Fibroblast of skin of right biceps (primary cell): Measurements from ENCODE around the gene S100A10.

Experiments
- DNase-seq: peaks from one replicate; pipeline ENCODE4 v3.0.0-alpha.2; 2013

S100A10 gene

DNA sequence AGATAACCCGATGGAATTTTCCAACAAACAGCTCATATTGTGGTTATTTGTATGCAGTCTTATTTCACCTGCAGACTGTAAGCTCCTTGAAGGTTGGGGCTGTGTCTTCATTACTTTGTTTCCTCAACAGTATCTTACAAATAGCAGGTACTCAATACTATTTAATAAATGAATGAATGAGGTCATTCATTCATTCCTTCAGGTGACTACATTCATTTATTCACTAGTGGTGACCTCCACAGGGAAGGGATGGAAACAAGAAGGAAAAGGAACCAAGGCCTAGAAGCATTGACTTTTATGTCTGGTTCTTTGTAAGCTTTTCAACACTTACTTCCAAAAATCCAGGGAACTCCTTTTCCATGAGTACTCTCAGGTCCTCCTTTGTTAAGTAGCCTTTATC, 7.9 kb downstream of the S100A10 start:
- no peak for DNase-seq

- DNase-seq, result no peak
Measured at GRCh38 chr1:151985270-151985669, 8.4 kb downstream of the S100A10 start.

DNA sequence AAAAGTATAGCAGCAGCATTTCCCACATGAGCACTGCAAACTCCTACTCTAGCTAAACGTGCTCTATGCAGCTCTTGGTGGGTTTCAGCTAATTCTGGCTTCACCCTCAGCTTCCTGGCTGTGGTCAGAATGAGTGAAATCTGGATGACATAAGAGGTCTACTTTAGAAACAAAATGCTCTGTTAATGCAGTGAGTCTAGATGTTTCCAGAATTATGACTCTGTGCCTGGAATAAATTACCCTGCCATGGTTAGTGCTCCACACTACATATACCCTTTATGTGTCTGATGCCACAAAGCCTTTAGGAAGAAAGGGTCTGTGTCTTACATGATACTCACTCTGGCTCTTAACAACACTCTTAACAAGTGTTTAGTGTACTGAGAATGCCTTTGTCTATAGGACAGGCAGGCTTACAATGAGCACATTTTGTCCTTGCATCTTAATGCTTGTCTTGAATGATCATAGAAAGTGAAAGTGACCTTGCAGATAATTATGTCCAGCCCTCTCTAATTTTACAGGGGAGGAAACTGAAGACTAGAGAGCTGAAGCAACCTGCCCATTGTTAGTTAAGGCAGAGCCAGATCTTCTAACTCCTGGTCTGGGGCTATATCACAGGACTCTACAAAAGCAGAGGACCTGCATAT, 9.2 kb downstream of the S100A10 start:
- peak; percentile 63 for DNase-seq

DNA sequence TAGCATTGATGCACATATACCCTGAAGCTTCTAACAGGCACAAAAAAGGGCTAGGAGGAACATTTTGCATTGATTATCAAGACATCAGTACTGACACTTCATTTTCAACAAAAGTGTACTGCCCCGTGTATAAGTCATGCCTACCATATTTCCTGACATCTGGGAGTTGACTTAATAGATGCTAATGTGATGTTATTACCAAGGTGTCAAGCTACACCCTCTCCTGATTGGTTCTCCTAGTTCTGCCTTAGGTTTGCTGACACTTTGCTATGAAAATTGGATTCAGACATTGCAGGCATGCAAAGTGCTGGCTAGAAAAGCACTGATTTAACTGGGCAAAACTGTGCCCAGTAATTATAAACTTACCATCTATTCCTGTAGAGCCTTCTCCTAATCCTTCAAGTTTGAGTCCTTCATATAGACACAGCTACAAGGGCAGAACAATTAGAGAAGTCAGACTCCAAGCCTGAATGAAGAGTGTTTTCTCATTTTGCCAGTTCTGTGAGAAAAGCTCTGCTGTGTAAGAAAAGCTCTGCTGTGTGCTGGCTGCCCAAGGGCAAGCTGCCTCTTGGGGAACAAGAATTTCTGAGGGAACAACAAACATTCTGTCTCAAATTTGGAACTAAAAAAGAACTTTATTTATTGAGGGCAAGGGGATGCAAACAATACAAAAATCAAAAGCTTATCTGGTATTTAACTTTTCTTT, 11.2 kb downstream of the S100A10 start:
- DNase-seq, result no peak

DNA sequence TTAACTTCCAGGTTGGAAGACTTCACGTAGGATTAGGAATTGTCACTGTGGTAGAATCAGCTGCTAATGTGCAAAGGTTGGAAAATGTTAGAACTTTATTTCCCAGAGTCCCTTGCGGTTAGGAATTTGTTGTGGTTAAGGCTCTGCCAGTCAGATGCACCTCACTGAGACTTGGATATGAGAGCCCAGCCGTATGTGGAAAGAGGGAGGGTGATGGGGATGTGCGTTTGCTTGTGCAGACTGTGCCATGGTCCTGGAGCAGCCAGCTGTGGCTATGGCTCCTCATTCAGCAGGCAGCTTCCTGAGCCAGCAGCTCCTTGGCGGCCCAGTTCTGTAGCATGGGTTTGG, 12.5 kb downstream of the S100A10 start:
- DNase-seq, result no peak

DNA sequence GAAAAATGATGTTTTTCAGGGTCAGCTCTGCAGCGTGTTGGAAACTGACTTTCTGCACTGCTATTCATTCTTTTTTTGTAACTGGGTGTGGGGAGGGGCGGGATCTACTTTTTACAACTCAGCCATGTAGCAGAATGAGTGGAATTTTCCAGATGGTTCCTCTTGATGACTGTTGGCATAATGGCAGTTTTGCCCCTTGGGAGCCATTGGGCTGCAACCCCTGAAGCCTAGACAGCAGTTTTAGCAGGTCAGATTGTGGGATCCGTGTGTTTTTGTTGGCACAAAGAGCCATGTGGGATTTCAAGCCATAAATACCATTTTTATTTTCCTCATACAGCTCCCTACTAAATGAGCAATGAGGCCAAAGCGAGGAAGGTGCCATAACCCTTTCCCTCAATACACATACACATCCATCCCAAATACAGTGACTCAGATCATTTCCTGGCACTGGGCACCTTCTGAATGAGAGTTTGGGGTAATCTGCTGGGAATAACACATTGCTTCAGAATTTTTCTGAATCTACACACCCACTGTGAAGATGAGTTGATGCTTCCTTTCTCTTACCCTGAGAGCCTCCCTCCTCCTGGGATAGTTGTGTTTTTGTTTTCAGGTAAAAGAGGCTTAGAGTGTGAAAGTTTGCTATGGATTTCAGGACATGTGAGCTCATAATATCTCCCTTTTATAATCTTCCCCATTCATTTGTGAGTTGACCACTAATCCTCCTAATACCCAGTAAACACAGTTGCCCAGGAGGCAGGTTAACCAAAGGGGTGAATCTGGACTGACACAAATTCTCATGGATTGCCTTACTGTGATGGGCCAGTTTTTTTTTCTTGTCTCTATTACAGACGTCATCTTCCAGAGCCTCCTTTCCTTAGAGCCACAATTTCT, 13.1 kb downstream of the S100A10 start:
- DNase-seq, result peak; percentile 92

DNA sequence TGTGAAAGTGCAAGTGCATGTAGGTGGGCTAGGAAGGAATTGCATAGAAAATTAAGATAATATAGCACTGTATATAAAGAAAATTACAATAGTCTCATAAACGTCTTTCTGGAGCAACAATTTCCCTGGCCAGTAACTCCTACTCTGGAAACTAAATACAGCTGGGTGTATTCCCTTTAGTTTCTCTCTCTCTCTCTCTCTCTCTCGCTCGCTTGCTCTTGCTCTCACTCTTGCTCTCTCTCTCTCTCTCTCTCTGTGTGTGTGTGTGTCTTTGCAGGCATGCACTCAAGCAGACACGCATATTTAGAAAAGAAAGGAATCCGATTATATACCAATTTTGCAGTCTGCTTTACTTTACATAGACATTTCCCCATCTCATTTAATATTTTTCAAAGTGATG, 14.7 kb downstream of the S100A10 start:
- DNase-seq, result no peak

- DNase-seq, result no peak
Measured at GRCh38 chr1:151977662-151978230, 15.9 kb downstream of the S100A10 start.

- DNase-seq, result peak; percentile 77
Measured at GRCh38 chr1:151976858-151977257, 16.8 kb downstream of the S100A10 start.

DNA sequence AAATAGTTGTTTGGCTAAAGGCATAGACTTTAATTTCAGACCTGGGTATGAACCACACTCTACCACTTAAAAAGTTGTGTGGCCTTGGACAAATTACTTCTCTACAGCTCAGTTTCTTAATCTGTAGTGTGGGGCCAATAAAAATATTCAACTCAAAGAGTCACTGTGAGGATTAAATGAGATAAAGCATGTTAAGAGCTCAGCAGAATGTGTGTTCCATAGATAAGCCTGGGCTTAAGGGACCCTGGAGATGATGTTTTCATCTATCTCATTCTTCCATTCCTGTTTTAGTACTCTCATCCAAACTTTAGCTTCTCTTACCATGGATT, 17.7 kb downstream of the S100A10 start:
- no peak for DNase-seq

DNA sequence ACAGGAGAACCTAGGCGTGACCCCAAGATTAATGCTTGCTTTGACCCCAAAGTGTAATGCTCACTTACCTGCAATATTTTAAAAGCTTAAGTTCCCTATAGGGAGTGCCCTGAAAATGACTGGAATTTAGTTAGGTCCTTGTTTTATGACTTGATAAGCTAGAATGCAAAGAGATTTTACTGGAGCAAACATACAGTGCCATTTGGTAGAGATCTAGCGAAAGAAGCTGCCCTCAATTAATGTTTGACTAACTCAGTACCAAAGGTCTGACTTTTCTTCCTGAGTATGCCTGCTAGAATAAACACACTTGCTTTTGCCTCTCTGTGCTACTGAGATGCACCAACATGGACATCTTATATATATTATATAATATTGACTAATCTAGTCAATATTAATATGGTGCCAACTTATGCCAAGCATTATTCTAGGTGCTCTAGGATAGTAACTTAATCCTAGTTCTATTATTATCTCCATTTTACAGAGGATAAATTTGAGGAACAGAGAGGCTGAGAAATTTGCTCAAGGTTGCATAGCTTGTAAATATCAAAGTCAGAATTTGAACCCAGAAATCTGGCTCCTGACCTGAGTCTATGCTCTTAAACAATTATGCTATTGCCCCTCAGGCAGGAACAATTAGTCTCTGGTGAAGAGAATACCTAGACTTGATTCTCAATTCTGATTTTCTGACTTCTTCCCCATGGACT, 18.2 kb downstream of the S100A10 start:
- no peak for DNase-seq

DNA sequence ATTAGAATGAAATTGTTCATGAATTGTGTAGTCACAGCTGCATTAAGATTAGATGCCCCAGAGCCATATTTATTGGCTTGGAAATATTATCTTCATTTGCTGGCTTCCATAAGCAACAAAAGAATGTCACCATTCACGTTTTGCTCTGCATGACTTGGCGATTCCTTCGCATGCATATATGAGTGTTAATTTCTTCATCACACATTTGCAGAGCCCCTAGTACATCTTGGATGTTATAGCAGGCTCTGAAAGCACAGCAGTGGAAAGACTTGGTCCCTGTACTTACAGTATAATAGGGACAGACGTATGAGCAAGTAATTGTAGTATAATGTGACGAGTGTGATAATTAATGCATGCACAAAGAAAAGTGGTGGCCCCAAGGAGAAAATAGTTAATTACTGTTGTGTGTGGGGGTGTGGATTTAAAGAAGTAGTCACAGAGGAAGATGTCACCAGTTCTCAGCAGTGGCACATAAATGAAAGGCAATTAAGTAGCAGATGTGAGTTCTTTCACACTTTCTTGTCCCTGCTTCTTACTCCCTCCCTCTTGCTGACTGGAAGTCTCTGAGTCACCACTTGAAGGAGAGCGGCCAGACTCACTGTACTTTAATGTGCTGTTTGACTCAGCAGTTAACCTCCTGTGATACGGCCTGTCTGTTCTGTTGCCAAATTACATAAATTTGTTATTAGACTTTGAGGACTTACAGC, 21.0 kb downstream of the S100A10 start:
- DNase-seq, result peak; percentile 90

DNA sequence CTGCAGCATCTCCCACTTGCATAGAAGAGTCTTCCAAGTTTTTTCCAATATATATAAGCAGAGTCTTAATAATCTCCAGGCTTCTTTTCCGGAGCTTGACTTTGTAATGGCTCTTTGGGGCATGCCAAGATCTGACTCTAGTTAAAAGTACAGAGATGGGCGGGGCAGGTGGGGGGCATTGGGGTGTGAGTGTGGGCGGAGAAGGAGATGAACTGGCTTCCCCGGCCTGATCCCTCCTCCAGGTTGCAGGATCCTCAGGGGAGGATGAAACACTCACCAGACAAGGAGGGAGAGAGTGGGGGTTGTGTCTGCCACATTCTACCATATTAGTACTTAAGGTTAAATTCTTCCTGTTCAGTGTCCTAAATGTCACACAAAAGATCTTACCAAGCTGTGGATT, 23.0 kb downstream of the S100A10 start:
- peak; percentile 68 for DNase-seq

- no peak for DNase-seq
Measured at GRCh38 chr1:151970128-151970527, 23.5 kb downstream of the S100A10 start.

GRCh38 chr1:151968791-151969399, 24.8 kb downstream of the S100A10 start:
- DNase-seq, result no peak

GRCh38 chr1:151968058-151968457, 25.6 kb downstream of the S100A10 start:
- peak; percentile 52 for DNase-seq

DNA sequence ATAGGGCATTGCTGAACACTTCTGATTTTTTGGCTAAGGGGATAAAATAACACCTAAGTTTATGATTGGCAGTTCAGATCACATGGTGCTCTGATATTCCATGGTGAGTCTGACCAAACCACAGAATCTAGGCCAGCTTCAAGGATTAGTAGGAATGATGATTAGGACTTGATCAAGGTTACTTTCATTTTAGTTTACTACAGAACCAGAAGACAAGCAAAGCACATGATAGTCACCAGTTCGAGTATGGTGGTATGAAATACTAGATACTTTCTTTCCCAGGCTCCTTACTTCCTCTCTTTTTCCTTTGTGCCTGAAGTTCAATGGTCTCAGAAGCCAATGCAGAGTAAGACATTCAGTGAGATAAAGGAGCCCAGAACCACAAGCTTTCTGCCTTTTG, 26.6 kb downstream of the S100A10 start:
- no peak for DNase-seq

- no peak for DNase-seq
Measured at GRCh38 chr1:151966061-151966460, 27.6 kb downstream of the S100A10 start.

DNA sequence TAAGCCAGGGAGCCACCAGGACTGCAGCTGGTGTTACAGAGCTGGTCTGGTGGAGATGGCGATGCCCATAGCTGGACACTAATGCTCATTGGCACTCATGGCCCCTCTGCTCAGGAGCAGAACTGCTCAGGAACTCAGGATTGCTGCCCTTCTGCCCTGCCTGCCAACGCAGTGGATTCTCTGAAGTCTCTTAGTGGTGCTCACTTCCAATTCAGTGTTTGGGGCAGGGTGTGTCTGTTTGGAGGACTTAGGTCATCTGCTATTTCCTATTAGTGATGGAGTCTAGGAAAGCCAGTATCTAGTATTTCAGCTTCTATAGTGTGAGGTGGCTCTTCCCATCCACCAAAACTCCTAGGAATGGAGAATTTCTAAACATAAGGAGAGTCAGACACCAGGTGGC, 29.1 kb downstream of the S100A10 start:
- DNase-seq, result no peak

- no peak for DNase-seq
Measured at GRCh38 chr1:151963288-151963687, 30.4 kb downstream of the S100A10 start.

GRCh38 chr1:151961833-151962232, 31.8 kb downstream of the S100A10 start:
- no peak for DNase-seq
